HUES6 (cell line): ENCODE results near the gene MYO19.
"Not testable (repeated sequence)": the region's sequence is repeated elsewhere in the genome, so short reads cannot be mapped to it uniquely, and the experiment has no call there.

Experiments used
- H3K27ac ChIP-seq: 2 replicates; pipeline ENCODE4 v1.7.0; 2013; ENCODE audit warnings: low read depth, mild to moderate bottlenecking, low read length, inconsistent platforms
- H3K27me3 ChIP-seq: 2 replicates; pipeline ENCODE4 v1.6.1; 2013; ENCODE audit warnings: low read length; ENCODE audit not compliant: control insufficient read depth, insufficient read depth
- H3K36me3 ChIP-seq: 2 replicates; pipeline ENCODE4 v1.6.1; 2013; ENCODE audit warnings: low read length; ENCODE audit not compliant: control insufficient read depth, insufficient read depth
- H3K4me1 ChIP-seq: 2 replicates; pipeline ENCODE4 v1.6.1; 2013; ENCODE audit warnings: low read length; ENCODE audit not compliant: control insufficient read depth, insufficient read depth
- H3K4me3 ChIP-seq: 2 replicates; pipeline ENCODE4 v1.5.1; 2013; ENCODE audit warnings: low read depth, low read length
- H3K9ac ChIP-seq: one replicate; pipeline ENCODE4 v1.6.1; 2013; ENCODE audit warnings: mild to moderate bottlenecking, low read length
- H3K9me3 ChIP-seq: 2 replicates; pipeline ENCODE4 v1.6.1; 2013; ENCODE audit warnings: low read depth, low read length; ENCODE audit not compliant: control insufficient read depth, insufficient read depth

The MYO19 gene

GRCh38 chr17:36459601-36460000, 75.1 kb downstream of the MYO19 start:
- no peaks in the 10 kb centered on the region for H3K9me3 ChIP-seq
- no peak overlapping the region for H3K9ac ChIP-seq
- H3K27me3 ChIP-seq: peaks cover 37% of the 10 kb centered on the region
- no peaks in the 10 kb centered on the region for H3K4me1 ChIP-seq
- no peaks in the 10 kb centered on the region for H3K36me3 ChIP-seq
- H3K4me3 ChIP-seq: no peak overlapping the region
- no peak overlapping the region for H3K27ac ChIP-seq

DNA sequence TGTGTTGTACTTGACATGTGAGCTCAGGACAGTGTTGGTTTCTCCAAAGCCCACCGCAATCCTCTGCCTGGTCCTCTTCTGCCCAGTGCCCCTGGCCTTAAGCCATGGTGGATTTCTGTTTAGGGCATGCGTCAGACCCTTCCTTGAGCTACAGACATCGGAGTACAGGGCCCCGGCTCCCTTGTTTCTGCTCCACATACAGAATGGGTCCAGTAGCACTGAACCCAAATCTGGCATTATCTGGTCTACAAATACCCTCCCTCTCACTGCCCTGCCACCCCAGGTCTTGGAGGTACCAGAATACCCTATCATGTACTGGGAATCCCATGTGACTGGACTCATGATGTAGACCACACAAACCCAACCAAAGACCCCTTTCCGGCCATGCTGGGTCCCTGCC, 75.6 kb downstream of the MYO19 start:
- Histone ChIP-seq H3K27me3 (peaks cover 33% of the 10 kb centered on the region), H3K9ac (no peak overlapping the region), H3K27ac (no peak overlapping the region), H3K4me3 (no peak overlapping the region), H3K4me1 (no peaks in the 10 kb centered on the region), H3K9me3 (no peaks in the 10 kb centered on the region), H3K36me3 (no peaks in the 10 kb centered on the region)

- H3K4me1 ChIP-seq, H3K27ac ChIP-seq, H3K36me3 ChIP-seq, H3K9me3 ChIP-seq, H3K4me3 ChIP-seq, H3K9ac ChIP-seq: not testable (repeated sequence)
- peaks cover 25% of the 10 kb centered on the region; the same call in 1 of the 2 replicates for H3K27me3 ChIP-seq
These were observed 77.0 kb downstream of the MYO19 start for GRCh38 chr17:36457701-36458100.

DNA sequence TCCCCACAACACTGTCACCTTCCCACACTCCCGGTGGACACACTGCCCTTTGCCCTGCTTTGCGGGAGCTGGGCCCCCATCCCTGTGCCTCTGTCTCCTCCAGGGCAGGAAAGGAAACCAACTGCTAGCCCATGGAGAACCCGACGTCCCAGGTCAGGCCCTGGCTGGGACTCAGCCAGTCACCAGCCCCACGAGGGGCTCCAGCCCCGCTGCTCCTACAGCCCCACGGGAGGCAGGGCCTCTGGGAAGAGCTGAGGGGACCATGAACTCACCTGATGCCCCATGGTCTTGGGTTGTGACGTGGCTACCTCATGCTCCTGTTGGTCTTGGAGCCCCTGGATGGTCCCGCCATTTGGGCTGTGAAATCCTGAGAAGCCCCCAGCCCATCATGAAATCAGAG, 81.8 kb downstream of the MYO19 start:
- not testable (repeated sequence) for H3K4me3 ChIP-seq

GRCh38 chr17:36449997-36450396, 84.7 kb downstream of the MYO19 start:
- not testable (repeated sequence) for H3K9me3 ChIP-seq, H3K27me3 ChIP-seq, H3K36me3 ChIP-seq, H3K4me3 ChIP-seq, H3K9ac ChIP-seq, H3K27ac ChIP-seq, H3K4me1 ChIP-seq

More for the DNA sequence above, 81.8 kb downstream of the MYO19 start:
- not testable (repeated sequence) for H3K27ac ChIP-seq, H3K4me1 ChIP-seq, H3K9ac ChIP-seq, H3K27me3 ChIP-seq, H3K36me3 ChIP-seq, H3K9me3 ChIP-seq
